Gastrocnemius medialis (tissue), 4 donors: ENCODE measurements around the gene QDPR. TPM values are rescaled to one million over a fixed set of nuclear protein-coding genes. Genes with fewer than 3 reads are reported as not detected.
A peak's percentile ranks its signal among the peaks of the same experiment; 100 is the strongest.

Source experiments
- ATAC-seq, 2 donors: fragments of 150-250 bp; one replicate each; pipeline ENCODE4 v1.9.1; 2016
- DNase-seq, 2 donors: peaks; one replicate each; pipeline ENCODE4 v3.0.0-alpha.2; 2019
- H3K27ac ChIP-seq, 4 donors: fragments of 200-600 bp; sonication (generic); 1 replicate in 1 of 4; 2 replicates in 3 of 4; pipeline ENCODE4 v1.5.1; 2016 to 2018; ENCODE audit warnings: mild to moderate bottlenecking in 2 of 4, moderate library complexity in 1 of 4
- H3K27me3 ChIP-seq, 3 donors: fragments of 200-600 bp; sonication (generic) in 2 of 3; 1 replicate in 1 of 3; 2 replicates in 2 of 3; pipeline versions ENCODE4 v1.5.1 to v1.6.0; 2016 to 2019; ENCODE audit warnings: mild to moderate bottlenecking in 1 of 3, moderate library complexity in 1 of 3
- H3K36me3 ChIP-seq, 2 donors: fragments of 200-600 bp; sonication (generic) in 1 of 2; one replicate each; pipeline ENCODE4 v1.5.1; 2017 to 2018
- H3K4me1 ChIP-seq, 2 donors: fragments of 200-600 bp; sonication (generic) in 1 of 2; one replicate each; pipeline ENCODE4 v1.5.1; 2016 to 2017; ENCODE audit warnings: mild to moderate bottlenecking in 2 of 2
- H3K4me3 ChIP-seq, 4 donors: fragments of 200-600 bp; sonication (generic) in 3 of 4; 1 replicate in 1 of 4; 2 replicates in 3 of 4; pipeline ENCODE4 v1.5.1; 2016 to 2019; ENCODE audit warnings: mild to moderate bottlenecking in 2 of 4
- H3K9me3 ChIP-seq, 3 donors: fragments of 200-600 bp; sonication (generic) in 2 of 3; 1 replicate in 1 of 3; 2 replicates in 2 of 3; pipeline ENCODE4 v1.5.1; 2016 to 2019
- CTCF ChIP-seq, 5 experiments: fragments of 450-650 bp in 3 of 5; fragments of 200-600 bp in 2 of 5; sonication (generic) in 2 of 5; IDR thresholded peaks in 4 of 5; conservative IDR thresholded peaks in 1 of 5; 1 replicate in 4 of 5; 2 replicates in 1 of 5; pipeline ENCODE4 v1.5.1; 2016 to 2019; ENCODE audit warnings: antibody characterized with exemption in 5 of 5, mild to moderate bottlenecking in 3 of 5, moderate library complexity in 3 of 5
- POLR2A ChIP-seq, 2 donors: fragments of 450-650 bp; IDR thresholded peaks; one replicate each; pipeline ENCODE4 v1.6.1; 2017; ENCODE audit warnings: antibody characterized with exemption in 2 of 2, mild to moderate bottlenecking in 2 of 2, moderate library complexity in 2 of 2
- in situ Hi-C, 4 donors: fragments of 200-750 bp; cut with MboI; loops; one replicate each; pipeline versions ENCODE4 v1.15.0 to v1.8.0; 2017; ENCODE audit warnings: low sequenced_read_pairs in 4 of 4
- intact Hi-C: fragments of 100-400 bp; cut with DNase I; formaldehyde crosslinking; loops from one replicate; pipeline ENCODE4 v1.15.1; 2023; ENCODE audit warnings: low total_unique reads
- total RNA-seq, 4 donors: library from RNA; depleted of rRNA; stranded (reverse); fragments of >200 nt; gene quantifications; one replicate each; pipeline versions ENCODE4 v1.1.0 to v1.2.3, GENCODE V29; 2016

QDPR gene
- total RNA-seq = 10 to 100 TPM in 1 of 4 donors, 1 to 10 TPM in 3; 6.9 to 15.6 (median 9.1) TPM

GRCh38 chr4:17511950-17512795, at the start of gene QDPR:
QDPR (minus strand) TSS chr4:17512090; CDS start chr4:17512054, 36 bp downstream.
- DNase-seq (peak; percentile 37 to 75), ATAC-seq (peak; percentile 80 to 84)
- TF ChIP-seq POLR2A (IDR thresholded peaks at IDR 0.05) = peak in 1 of 2 donors; percentile 6
- peak in 4 of 5 experiments; percentile 15 to 50 (median 36) for TF ChIP-seq CTCF (IDR thresholded peaks at IDR 0.05 in 4 of 5, conservative IDR thresholded peaks at IDR 0.05 in 1 of 5)
- intact Hi-C loops (loop anchor here (2.0 to 5.0 kb wide), 2 partner anchors 65 to 510 kb away; partner anchors contain the start of genes LAP3 and LCORL), in situ Hi-C loops (no loop called here)
- H3K27ac ChIP-seq = peak within 1 kb of the TSS; percentile 74 to 85 (median 78)
- H3K4me1 ChIP-seq = peaks cover 8 to 23% of the 10 kb centered on the region in 2 donors
- no peaks in the 10 kb centered on the region for H3K27me3 ChIP-seq
- H3K36me3 ChIP-seq = no peaks in the 10 kb centered on the region
- no peaks in the 10 kb centered on the region for H3K9me3 ChIP-seq
- H3K4me3 ChIP-seq = peak within 1 kb of the TSS; percentile 69 to 96 (median 74)

- no peak for ATAC-seq
- TF ChIP-seq POLR2A (IDR thresholded peaks at IDR 0.05) (no peak), CTCF (IDR thresholded peaks at IDR 0.05 in 4 of 5, conservative IDR thresholded peaks at IDR 0.05 in 1 of 5) (no peak)
- Histone ChIP-seq H3K4me1 (no peaks in the 10 kb centered on the region), H3K4me3 (no peak overlapping the region), H3K27ac (no peak overlapping the region), H3K36me3 (no peaks in the 10 kb centered on the region), H3K27me3 (no peaks in the 10 kb centered on the region), H3K9me3 (no peaks in the 10 kb centered on the region)
- DNase-seq = no peak
- in situ Hi-C loops = loop anchor here in 2 of 4 donors (25.0 kb wide), 1 partner anchor 251 kb away; the partner anchor contains the start of genes DCAF16 (in 2 of the 2) and NCAPG (in 2 of the 2)
- intact Hi-C loops = no loop called here
Measured at GRCh38 chr4:17561195-17561909, 49.5 kb upstream of the QDPR start.

- DNase-seq (no peak), ATAC-seq (no peak)
- Histone ChIP-seq H3K27me3 (no peaks in the 10 kb centered on the region), H3K36me3 (no peaks in the 10 kb centered on the region), H3K4me3 (no peak overlapping the region), H3K27ac (no peak overlapping the region), H3K9me3 (no peaks in the 10 kb centered on the region), H3K4me1 (no peaks in the 10 kb centered on the region)
- TF ChIP-seq CTCF (IDR thresholded peaks at IDR 0.05 in 4 of 5, conservative IDR thresholded peaks at IDR 0.05 in 1 of 5) (no peak), POLR2A (IDR thresholded peaks at IDR 0.05) (no peak)
- in situ Hi-C loops = loop anchor here in 2 of 4 donors (25.0 kb wide), 1 partner anchor 252 kb away; the partner anchor contains the start of genes DCAF16 (in 2 of the 2) and NCAPG (in 2 of the 2)
- intact Hi-C loops = no loop called here
Measured at GRCh38 chr4:17560065-17560673, 48.3 kb upstream of the QDPR start.

GRCh38 chr4:17559709-17560048, 47.8 kb upstream of the QDPR start:
- no peaks in the 10 kb centered on the region for H3K9me3 ChIP-seq
- H3K27ac ChIP-seq = no peak overlapping the region
- DNase-seq = no peak
- no peak overlapping the region for H3K4me3 ChIP-seq
- H3K27me3 ChIP-seq = no peaks in the 10 kb centered on the region
- no peak for ATAC-seq
- in situ Hi-C loops = loop anchor here in 2 of 4 donors (10.0 to 25.0 kb wide), 2 partner anchors 75 to 253 kb away; partner anchors contain the start of genes DCAF16 (in 2 of the 2) and NCAPG (in 2 of the 2)
- H3K4me1 ChIP-seq = no peaks in the 10 kb centered on the region
- intact Hi-C loops = no loop called here
- no peak for TF ChIP-seq POLR2A (IDR thresholded peaks at IDR 0.05)
- no peak for TF ChIP-seq CTCF (IDR thresholded peaks at IDR 0.05 in 4 of 5, conservative IDR thresholded peaks at IDR 0.05 in 1 of 5)
- H3K36me3 ChIP-seq = no peaks in the 10 kb centered on the region
